Measurements from ENCODE around the gene CLIP1. TPM values are rescaled to one million over a fixed set of nuclear protein-coding genes. Genes with fewer than 3 reads are reported as not detected.

CLIP1 gene
- total RNA-seq, 1 experiment from 2014 or later: 70.3 TPM

GRCh38 chr12:122346054-122346453, 76.4 kb downstream of the CLIP1 start:
- no peak for DNase-seq (ENCODE audit: low read depth, low spot score)
- in situ Hi-C loops (cut with HindIII; ENCODE audit: low pct_unique_long_range_greater_than_20kb, low sequenced_read_pairs): no loop called here

GRCh38 chr12:122345042-122345441, 77.4 kb downstream of the CLIP1 start:
- DNase-seq (ENCODE audit: low read depth, low spot score): no peak
- in situ Hi-C loops (cut with HindIII; ENCODE audit: low pct_unique_long_range_greater_than_20kb, low sequenced_read_pairs): no loop called here

- DNase-seq (ENCODE audit: low read depth, low spot score): peak; percentile 59
- in situ Hi-C loops (cut with HindIII; ENCODE audit: low pct_unique_long_range_greater_than_20kb, low sequenced_read_pairs): no loop called here
Measured at GRCh38 chr12:122336015-122336946, 86.2 kb downstream of the CLIP1 start.

DNA sequence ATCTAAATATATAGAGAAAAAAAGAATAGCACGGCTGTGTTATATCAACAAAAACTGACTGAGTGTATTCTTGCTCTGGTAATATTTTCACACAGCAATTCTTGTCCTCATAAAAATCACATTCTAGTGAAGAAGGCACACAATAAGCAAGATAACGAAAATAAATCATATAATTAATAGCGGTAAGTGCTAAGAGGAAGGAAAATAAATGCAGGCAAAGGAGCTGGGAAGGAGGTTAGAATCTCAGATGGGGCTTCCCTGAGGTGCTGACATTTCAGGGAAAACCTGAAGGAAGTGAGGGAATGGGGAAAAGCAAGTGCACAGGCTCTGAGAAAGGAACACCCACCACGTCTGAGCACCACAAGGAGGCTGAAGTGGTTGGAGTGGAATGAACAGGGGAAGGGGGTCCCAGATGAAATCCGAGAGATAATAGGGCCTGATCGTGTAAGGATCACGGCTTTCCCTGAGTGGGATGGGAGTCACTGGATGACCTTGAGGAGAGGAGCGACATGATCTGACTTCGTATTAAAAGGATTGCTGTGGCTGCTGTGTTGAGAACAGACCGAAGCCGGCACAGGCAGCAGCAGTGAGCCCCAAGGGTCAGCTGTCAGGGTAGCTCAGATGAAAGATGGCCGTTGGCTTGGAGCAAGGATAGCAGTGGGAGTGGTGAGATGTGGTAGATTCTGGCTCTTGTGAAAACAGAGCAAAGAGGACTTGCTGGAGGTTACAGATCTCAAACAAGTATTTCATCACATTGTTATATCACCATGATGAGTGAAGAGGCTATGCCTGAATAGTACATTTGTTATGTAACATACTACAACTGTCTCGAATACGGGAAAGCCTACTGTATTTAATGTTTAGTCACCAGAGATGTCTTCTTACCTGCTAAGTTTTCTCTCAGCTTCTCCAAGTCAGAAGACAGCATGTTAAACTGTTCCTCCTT, 89.1 kb downstream of the CLIP1 start:
- in situ Hi-C loops (cut with HindIII; ENCODE audit: low pct_unique_long_range_greater_than_20kb, low sequenced_read_pairs): no loop called here

GRCh38 chr12:122327494-122328385, 94.7 kb downstream of the CLIP1 start:
- in situ Hi-C loops (cut with HindIII; ENCODE audit: low pct_unique_long_range_greater_than_20kb, low sequenced_read_pairs): no loop called here
- DNase-seq (ENCODE audit: low read depth, low spot score): no peak

More for the DNA sequence above, 89.1 kb downstream of the CLIP1 start:
- DNase-seq (ENCODE audit: low read depth, low spot score): no peak

DNA sequence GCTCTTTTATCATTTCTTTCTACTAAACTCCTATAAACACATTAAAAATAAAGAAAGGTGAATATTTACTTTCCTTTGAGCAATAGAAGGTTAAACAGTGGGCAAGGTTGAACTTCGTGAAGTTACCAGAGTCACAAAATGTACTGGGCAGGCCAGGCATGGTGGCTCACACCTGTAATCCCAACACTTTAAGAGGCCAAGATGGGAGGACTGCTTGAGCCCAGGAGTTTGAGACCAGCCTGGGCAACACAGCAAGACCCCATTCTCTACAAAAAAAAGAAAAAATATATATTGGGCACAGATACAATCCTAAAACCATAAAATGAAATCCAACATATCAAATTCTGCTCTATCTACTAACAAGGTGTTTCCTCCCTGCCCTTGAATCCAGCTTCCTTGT, 95.5 kb downstream of the CLIP1 start:
- no peak for DNase-seq (ENCODE audit: low read depth, low spot score)
- in situ Hi-C loops (cut with HindIII; ENCODE audit: low pct_unique_long_range_greater_than_20kb, low sequenced_read_pairs): no loop called here

GRCh38 chr12:122326586-122326985, 95.9 kb downstream of the CLIP1 start:
- in situ Hi-C loops (cut with HindIII; ENCODE audit: low pct_unique_long_range_greater_than_20kb, low sequenced_read_pairs): no loop called here
- DNase-seq (ENCODE audit: low read depth, low spot score): no peak

DNA sequence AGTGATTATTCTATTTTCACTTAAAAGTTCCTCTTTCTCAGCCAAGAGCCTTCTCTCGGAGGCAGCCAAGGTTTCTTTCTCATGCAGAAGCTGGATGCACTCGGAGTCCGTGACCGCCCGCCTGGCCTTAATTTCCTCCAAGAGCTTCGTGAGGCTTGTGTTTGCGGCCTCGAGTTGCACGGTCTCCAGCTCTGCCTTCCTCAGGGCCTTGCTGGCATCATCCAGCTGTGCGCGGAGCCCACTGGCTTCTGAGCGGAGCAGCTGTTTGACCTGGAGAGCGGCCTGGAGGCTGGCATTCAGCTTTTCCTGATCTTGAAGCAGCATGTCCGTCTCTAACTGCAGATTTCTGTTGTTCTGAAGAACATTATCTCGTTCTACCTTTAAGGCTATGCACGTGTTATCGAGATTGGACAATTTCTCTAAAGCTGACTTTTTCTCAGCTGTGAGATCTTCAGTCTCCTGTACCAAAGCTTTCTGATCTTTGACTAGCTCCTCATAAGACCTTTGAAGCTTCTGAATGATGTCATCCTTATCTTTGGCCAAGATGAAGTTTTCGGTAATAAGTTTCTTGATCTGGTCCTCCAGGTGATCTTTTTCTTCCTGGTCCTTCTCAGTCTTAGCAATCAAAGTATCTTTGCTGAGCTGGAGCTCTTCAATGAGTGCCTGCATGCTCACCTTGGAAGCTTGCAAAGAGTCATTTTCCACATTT, 99.0 kb downstream of the CLIP1 start:
- DNase-seq (ENCODE audit: low read depth, low spot score): no peak
- in situ Hi-C loops (cut with HindIII; ENCODE audit: low pct_unique_long_range_greater_than_20kb, low sequenced_read_pairs): no loop called here

- DNase-seq (ENCODE audit: low read depth, low spot score): no peak
- in situ Hi-C loops (cut with HindIII; ENCODE audit: low pct_unique_long_range_greater_than_20kb, low sequenced_read_pairs): no loop called here
Measured at GRCh38 chr12:122322501-122322900, 100.0 kb downstream of the CLIP1 start.

DNA sequence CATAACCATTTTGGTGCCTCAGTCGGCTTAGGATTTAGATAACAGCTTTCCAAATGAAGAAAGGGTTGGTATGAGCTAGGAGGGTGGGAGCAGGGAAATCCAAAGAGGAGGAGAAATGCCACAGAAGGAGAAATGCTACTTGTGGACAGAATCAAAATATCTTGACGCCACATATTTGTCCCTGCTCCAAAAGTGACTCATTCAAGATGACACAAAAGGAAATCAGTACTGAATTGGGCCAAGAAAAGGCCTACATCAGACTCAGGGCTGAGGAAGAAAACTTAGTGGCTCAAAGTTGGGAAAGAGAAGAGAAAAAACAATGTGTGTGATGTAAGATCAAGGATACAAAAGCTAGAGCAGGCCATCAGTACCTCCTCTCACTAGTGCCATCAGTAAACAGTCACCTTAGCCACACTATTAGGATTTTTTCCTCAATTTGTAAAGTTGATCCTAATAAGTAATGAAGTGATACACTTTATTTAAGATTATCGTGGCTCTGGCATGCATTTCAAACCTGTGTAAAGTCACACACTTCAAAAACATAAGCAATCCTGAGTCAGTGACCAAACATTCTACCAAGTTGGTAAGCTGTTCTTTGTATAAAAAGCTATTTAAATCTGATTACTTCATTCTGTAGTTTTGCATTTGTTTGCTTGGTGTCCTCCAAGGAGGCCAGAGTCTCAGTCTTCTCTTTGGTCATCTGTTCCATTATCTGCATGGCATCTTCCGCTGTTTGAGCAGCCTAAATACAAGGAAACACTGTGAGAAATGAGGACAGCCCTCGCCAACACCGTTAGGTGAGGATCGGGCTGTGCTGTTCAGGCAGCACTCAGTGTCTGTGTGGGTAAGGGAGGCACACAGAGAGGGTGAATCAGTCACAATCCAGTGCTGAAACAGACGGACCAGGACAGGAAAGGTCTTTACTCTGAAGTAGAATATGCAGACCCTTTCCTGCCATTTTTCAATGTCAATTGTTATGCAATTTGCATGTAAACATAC, 103.6 kb downstream of the CLIP1 start:
- no peak for DNase-seq (ENCODE audit: low read depth, low spot score)
- in situ Hi-C loops (cut with HindIII; ENCODE audit: low pct_unique_long_range_greater_than_20kb, low sequenced_read_pairs): no loop called here

DNA sequence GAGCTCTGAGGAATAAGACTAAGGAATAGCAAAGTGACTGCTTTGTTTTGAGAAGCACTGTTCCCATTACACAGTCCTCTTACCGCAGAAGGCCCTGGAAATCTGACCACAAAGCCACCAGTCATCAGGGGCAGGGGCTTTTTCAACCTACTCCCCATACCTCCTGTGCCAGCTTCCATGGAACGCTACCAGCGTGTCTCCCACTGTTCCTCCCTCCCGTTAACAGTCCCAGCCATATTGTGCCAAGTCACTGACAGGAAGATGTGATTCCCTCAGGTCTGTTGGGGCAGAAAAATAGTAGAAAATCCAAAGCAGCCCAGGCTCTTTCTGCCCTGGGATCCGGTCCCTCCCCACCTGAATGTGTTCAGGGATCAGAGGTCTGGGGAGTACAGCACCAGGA, 109.5 kb downstream of the CLIP1 start:
- DNase-seq (ENCODE audit: low read depth, low spot score): no peak
- in situ Hi-C loops (cut with HindIII; ENCODE audit: low pct_unique_long_range_greater_than_20kb, low sequenced_read_pairs): no loop called here

DNA sequence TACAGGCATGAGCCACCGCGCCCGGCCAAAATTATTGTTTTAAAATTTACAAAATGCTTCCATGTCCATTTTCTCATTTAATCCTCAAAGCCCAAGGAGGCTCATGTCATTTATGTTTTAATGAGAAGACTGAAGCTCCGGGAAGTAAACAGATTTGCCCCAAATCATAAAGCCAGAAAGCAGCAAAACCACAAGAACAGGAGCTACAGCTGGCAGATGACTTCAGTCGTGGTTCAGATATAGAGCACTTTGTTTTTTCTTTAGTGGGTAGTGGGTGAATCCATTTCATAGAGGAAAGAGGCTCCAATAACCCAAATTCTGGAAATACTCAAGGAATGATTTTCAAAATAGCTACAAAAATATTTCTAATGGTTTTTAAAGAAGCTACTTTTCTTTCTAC, 110.8 kb downstream of the CLIP1 start:
- no peak for DNase-seq (ENCODE audit: low read depth, low spot score)
- in situ Hi-C loops (cut with HindIII; ENCODE audit: low pct_unique_long_range_greater_than_20kb, low sequenced_read_pairs): no loop called here

GRCh38 chr12:122310626-122311333, 111.7 kb downstream of the CLIP1 start:
- DNase-seq (ENCODE audit: low read depth, low spot score): no peak
- in situ Hi-C loops (cut with HindIII; ENCODE audit: low pct_unique_long_range_greater_than_20kb, low sequenced_read_pairs): no loop called here

DNA sequence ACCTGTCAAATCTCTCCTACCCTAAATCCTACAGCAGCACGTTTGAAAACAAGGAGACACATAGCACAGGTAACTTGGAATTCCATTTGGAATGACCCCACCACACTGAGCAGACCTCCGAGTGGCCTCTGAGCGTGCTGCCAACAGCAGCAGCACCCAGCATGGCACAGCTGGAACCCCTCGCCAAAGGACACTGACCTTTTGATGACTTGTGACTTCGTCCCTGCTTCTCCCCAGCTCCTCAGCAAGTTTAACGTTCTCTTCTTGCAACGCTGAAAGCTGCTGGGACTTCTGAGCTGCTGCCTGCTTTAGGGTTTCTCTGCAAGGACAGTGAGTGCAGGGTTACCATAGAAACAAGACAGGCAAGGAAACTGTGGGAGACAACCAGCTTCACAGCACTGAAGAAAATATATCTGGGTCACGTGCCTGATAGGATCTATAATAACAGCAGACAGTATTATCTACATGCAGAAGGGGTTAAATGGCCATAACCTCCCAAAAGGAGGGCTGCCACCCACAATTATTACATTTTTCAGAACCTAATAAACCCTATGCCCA, 112.8 kb downstream of the CLIP1 start:
- DNase-seq (ENCODE audit: low read depth, low spot score): no peak
- in situ Hi-C loops (cut with HindIII; ENCODE audit: low pct_unique_long_range_greater_than_20kb, low sequenced_read_pairs): no loop called here

- in situ Hi-C loops (cut with HindIII; ENCODE audit: low pct_unique_long_range_greater_than_20kb, low sequenced_read_pairs): no loop called here
- no peak for DNase-seq (ENCODE audit: low read depth, low spot score)
Measured at GRCh38 chr12:122308811-122309210, 113.7 kb downstream of the CLIP1 start.
